ENCODE data around the gene FPGS.

GRCh38 chr9:127783111-127784008 lies 19.3 kb upstream of the FPGS start:
- TF ChIP-seq, protein P1, sequence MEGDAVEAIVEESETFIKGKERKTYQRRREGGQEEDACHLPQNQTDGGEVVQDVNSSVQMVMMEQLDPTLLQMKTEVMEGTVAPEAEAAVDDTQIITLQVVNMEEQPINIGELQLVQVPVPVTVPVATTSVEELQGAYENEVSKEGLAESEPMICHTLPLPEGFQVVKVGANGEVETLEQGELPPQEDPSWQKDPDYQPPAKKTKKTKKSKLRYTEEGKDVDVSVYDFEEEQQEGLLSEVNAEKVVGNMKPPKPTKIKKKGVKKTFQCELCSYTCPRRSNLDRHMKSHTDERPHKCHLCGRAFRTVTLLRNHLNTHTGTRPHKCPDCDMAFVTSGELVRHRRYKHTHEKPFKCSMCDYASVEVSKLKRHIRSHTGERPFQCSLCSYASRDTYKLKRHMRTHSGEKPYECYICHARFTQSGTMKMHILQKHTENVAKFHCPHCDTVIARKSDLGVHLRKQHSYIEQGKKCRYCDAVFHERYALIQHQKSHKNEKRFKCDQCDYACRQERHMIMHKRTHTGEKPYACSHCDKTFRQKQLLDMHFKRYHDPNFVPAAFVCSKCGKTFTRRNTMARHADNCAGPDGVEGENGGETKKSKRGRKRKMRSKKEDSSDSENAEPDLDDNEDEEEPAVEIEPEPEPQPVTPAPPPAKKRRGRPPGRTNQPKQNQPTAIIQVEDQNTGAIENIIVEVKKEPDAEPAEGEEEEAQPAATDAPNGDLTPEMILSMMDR (IDR thresholded peaks at IDR 0.05): no peak
- TF ChIP-seq POLR2A (IDR thresholded peaks at IDR 0.05): peak in 1 of 2 donors; percentile 14
